SK-N-SH (cell line): ENCODE data around the gene CYB561D1. TPM values are rescaled to one million over a fixed set of nuclear protein-coding genes. Genes with fewer than 3 reads are reported as not detected.

Experiments used
- CTCF ChIA-PET: fragments of 300-600, 350-600 bp; formaldehyde crosslinking; extraction: SDS; loops from one replicate; lab custom pipeline; 2021; lab: Yijun Ruan, JAX
- POLR2A ChIA-PET: fragments of 350-600 bp; sonication (Branson Sonifier 250); formaldehyde crosslinking; extraction: SDS; loops from one replicate; lab custom pipeline; 2020; ENCODE audit warnings: antibody characterized with exemption, inconsistent platforms; lab: Yijun Ruan, JAX
- DNase-seq: peaks from one replicate; pipeline ENCODE4 v3.0.0; 2012
- H2AFZ ChIP-seq: fragments of 200-600 bp; sonication (generic); 2 replicates; pipeline ENCODE4 v1.8.1; 2016; ENCODE audit warnings: antibody characterized with exemption, mild to moderate bottlenecking, low read depth
- H3F3A ChIP-seq: fragments of 200-600 bp; sonication (generic); replicated peaks from 2 replicates; pipeline ENCODE3; 2016; ENCODE audit warnings: antibody characterized with exemption, mild to moderate bottlenecking; ENCODE audit not compliant: insufficient read depth
- H3K27ac ChIP-seq, 2 experiments: fragments of 200-500 bp in 1 of 2; fragments of 200-600 bp in 1 of 2; sonication (Bioruptor generic) in 1 of 2; sonication (generic), shearing (Covaris generic) in 1 of 2; 2 replicates each; pipeline versions ENCODE4 v1.5.1 to v1.6.1; 2014 to 2016; ENCODE audit warnings: low read depth in 2 of 2, inconsistent platforms in 1 of 2, low read length in 1 of 2, mild to moderate bottlenecking in 1 of 2, mixed read lengths in 1 of 2
- H3K27me3 ChIP-seq: fragments of 200-600 bp; sonication (generic), shearing (Covaris generic); 2 replicates; pipeline ENCODE4 v1.6.1; 2016; ENCODE audit warnings: mixed run types; ENCODE audit not compliant: insufficient read depth
- H3K36me3 ChIP-seq, 2 experiments: fragments of 200-500 bp in 1 of 2; fragments of 200-600 bp in 1 of 2; sonication (Bioruptor generic) in 1 of 2; sonication (generic) in 1 of 2; replicated peaks in 1 of 2; 2 replicates each; pipeline versions ENCODE3 to v1.5.1; 2014 to 2016; ENCODE audit warnings: low read length in 1 of 2, mild to moderate bottlenecking in 1 of 2; ENCODE audit not compliant: insufficient read depth in 2 of 2, control insufficient read depth in 1 of 2
- H3K4me1 ChIP-seq, 2 experiments: fragments of 200-500 bp in 1 of 2; fragments of 200-600 bp in 1 of 2; sonication (Bioruptor generic) in 1 of 2; sonication (generic), shearing (Covaris generic) in 1 of 2; 2 replicates each; pipeline versions ENCODE4 v1.5.1 to v1.6.1; 2014 to 2016; ENCODE audit warnings: low read depth in 1 of 2, low read length in 1 of 2, mixed run types in 1 of 2; ENCODE audit not compliant: insufficient read depth in 2 of 2, control insufficient read depth in 1 of 2
- H3K4me2 ChIP-seq: fragments of 200-600 bp; sonication (generic), shearing (Covaris generic); 2 replicates; pipeline ENCODE4 v1.6.1; 2017; ENCODE audit warnings: mixed run types
- H3K4me3 ChIP-seq, 2 experiments: fragments of 200-500 bp in 1 of 2; fragments of 200-600 bp in 1 of 2; sonication (Bioruptor generic) in 1 of 2; sonication (generic), shearing (Covaris generic) in 1 of 2; 2 replicates each; pipeline versions ENCODE4 v1.5.1 to v1.8.1; 2014 to 2016; ENCODE audit warnings: low read depth in 2 of 2, inconsistent platforms in 1 of 2, low read length in 1 of 2, mild to moderate bottlenecking in 1 of 2, mixed read lengths in 1 of 2, moderate library complexity in 1 of 2
- H3K79me2 ChIP-seq: fragments of 200-600 bp; sonication (generic); 2 replicates; pipeline ENCODE4 v1.8.1; 2017; ENCODE audit warnings: mild to moderate bottlenecking; ENCODE audit not compliant: insufficient read depth
- H3K9ac ChIP-seq: fragments of 200-600 bp; sonication (generic); 2 replicates; pipeline ENCODE4 v1.6.1; 2017; ENCODE audit warnings: mixed run types
- H3K9me2 ChIP-seq: fragments of 200-600 bp; sonication (generic); 2 replicates; pipeline ENCODE4 v1.6.1; 2017; ENCODE audit warnings: mixed run types
- H3K9me3 ChIP-seq: fragments of 200-600 bp; sonication (generic); 2 replicates; pipeline ENCODE4 v1.6.1; 2017; ENCODE audit warnings: mixed run types, mild to moderate bottlenecking, moderate library complexity
- H4K20me1 ChIP-seq: fragments of 200-600 bp; sonication (generic); 2 replicates; pipeline ENCODE4 v1.6.1; 2017; ENCODE audit warnings: mild to moderate bottlenecking, mixed run types; ENCODE audit not compliant: insufficient read depth
- CHD2 ChIP-seq: fragments of 150-350 bp; IDR thresholded peaks from 2 replicates; pipeline ENCODE4 v1.6.1; 2018; ENCODE audit warnings: low read length; ENCODE audit not compliant: partially characterized antibody
- CTCF ChIP-seq: fragments of 200-600 bp; sonication (generic); IDR thresholded peaks from 2 replicates; pipeline ENCODE4 v1.6.1; 2017; ENCODE audit warnings: antibody characterized with exemption, mild to moderate bottlenecking, moderate library complexity
- EZH2phosphoT487 ChIP-seq: fragments of 200-600 bp; sonication (generic); IDR thresholded peaks from 2 replicates; pipeline ENCODE4 v1.6.1; 2017; ENCODE audit warnings: low read depth, mixed run types, mild to moderate bottlenecking, antibody characterized with exemption, moderate library complexity, borderline replicate concordance
- FOSL2 ChIP-seq: IDR thresholded peaks from 2 replicates; pipeline ENCODE4 v1.4.0; 2012; ENCODE audit warnings: low read depth, mild to moderate bottlenecking, moderate library complexity, borderline replicate concordance
- FOXJ3 ChIP-seq: sonication (generic); formaldehyde crosslinking; IDR thresholded peaks from 2 replicates; pipeline ENCODE4 v1.5.1; 2020; ENCODE audit warnings: mild to moderate bottlenecking, missing genetic modification reagents
- FOXM1 ChIP-seq: IDR thresholded peaks from 2 replicates; pipeline ENCODE4 v1.4.0; 2012; ENCODE audit warnings: low read depth, mild to moderate bottlenecking
- GABPA ChIP-seq: IDR thresholded peaks from 2 replicates; pipeline ENCODE4 v1.4.0; 2012; ENCODE audit warnings: low read depth, mild to moderate bottlenecking
- GATA2 ChIP-seq: sonication (generic); formaldehyde crosslinking; IDR thresholded peaks from 2 replicates; pipeline ENCODE4 v1.5.0; 2020; ENCODE audit warnings: mild to moderate bottlenecking, missing genetic modification reagents
- MAX ChIP-seq: IDR thresholded peaks from 2 replicates; pipeline ENCODE4 v1.4.0; 2012; ENCODE audit warnings: low read depth
- MEF2A ChIP-seq: IDR thresholded peaks from 2 replicates; pipeline ENCODE4 v1.4.0; 2012; ENCODE audit warnings: low read depth, borderline replicate concordance
- POLR2AphosphoS5 ChIP-seq: IDR thresholded peaks from 2 replicates; pipeline ENCODE4 v1.6.1; 2012; ENCODE audit warnings: low read depth, low read length
- RFX5 ChIP-seq: IDR thresholded peaks from 2 replicates; pipeline ENCODE4 v1.6.1; 2012; ENCODE audit warnings: mild to moderate bottlenecking, improper control_type of control experiment, low read length
- SMC3 ChIP-seq: IDR thresholded peaks from 2 replicates; pipeline ENCODE4 v1.6.1; 2012; ENCODE audit warnings: low read depth, low read length, improper control_type of control experiment
- USF2 ChIP-seq: fragments of 150-350 bp; IDR thresholded peaks from 2 replicates; pipeline ENCODE4 v1.6.1; 2017; ENCODE audit warnings: antibody characterized with exemption, low read length, low read depth, borderline replicate concordance
- WGBS: methylation state at CpG from one replicate; pipeline ENCODE4 v1.1.6; 2017; ENCODE audit warnings: low lambda C conversion rate; 5-methylcytosine and 5-hydroxymethylcytosine counted together
- polyA plus RNA-seq, 3 experiments: library from polyadenylated mRNA; depleted of rRNA; stranded (reverse); fragments of >200 nt; gene quantifications; 2 replicates each; pipeline ENCODE4 v1.2.3, GENCODE V29; 2012
- TF ChIP-seq, protein P1 (sequence below): fragments of 150-350 bp; IDR thresholded peaks from 2 replicates; pipeline ENCODE4 v1.6.1; 2016; ENCODE audit warnings: mild to moderate bottlenecking, low read depth, low read length
- TF ChIP-seq, protein P2 (sequence below): IDR thresholded peaks from 2 replicates; pipeline ENCODE4; 2012
- TF ChIP-seq, protein P3 (sequence below): IDR thresholded peaks from 2 replicates; pipeline ENCODE4 v1.6.1; 2012; ENCODE audit warnings: mild to moderate bottlenecking, low read depth, low read length, moderate library complexity
- TF ChIP-seq, protein P4 (sequence below): IDR thresholded peaks from 2 replicates; pipeline ENCODE4 v1.4.0; 2012; ENCODE audit warnings: low read depth, borderline replicate concordance

CYB561D1 gene
- polyA plus RNA-seq, 1 of the 3 experiments (the other 2 are of a cell fraction) = 5.4 TPM

DNA sequence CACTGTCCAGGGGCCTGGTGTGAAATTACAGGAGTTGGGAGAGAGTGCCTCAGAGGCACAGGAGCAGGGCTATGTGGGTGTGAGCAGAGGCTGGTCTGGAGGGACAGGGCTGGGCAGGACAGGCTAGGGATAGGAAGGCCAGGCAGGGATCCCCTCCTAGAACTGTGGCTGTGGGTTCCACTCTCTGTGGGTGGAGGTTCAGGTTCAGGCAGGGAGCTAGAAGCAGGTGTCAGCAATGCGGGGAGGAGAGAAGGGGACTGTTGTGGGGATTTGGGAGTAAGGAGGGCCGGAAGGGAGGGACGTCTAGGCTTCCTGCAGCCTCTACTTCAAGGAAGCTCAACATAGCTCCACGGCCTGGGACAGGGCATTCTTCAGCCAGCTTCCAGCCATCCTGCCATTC lies 37.5 kb downstream of the CYB561D1 start:
- Histone ChIP-seq H3K4me1 (peaks cover 0 to 44% of the 10 kb centered on the region in 2 experiments; a peak in 1 of 4 replicates), H3K4me3 (no peak overlapping the region), H3K9me3 (no peaks in the 10 kb centered on the region), H3K27me3 (no peaks in the 10 kb centered on the region; the same call in 1 of the 2 replicates), H3K9ac (no peak overlapping the region), H3K27ac (no peak overlapping the region), H3K36me3 (no peaks in the 10 kb centered on the region), H2AFZ (no peak overlapping the region), H3K9me2 (no peaks in the 10 kb centered on the region), H3K79me2 (no peaks in the 10 kb centered on the region), H4K20me1 (no peaks in the 10 kb centered on the region)
- CTCF ChIA-PET = interaction anchor here (0.6 to 26.3 kb wide), 46 partner anchors 8 to 485 kb away, joined by 3 to 1710 read pairs (median 6); partner anchors contain the start of genes AMIGO1, AMPD2, ATXN7L2 and CYB561D1
- no peak for DNase-seq
- WGBS = 88% methylated on average over 3 of the region's 4 CpGs
- TF ChIP-seq POLR2AphosphoS5 (no peak), FOXM1 (no peak), FOXJ3 (CRISPR knock-in tag) (no peak), CTCF (no peak), SMC3 (no peak), MEF2A (no peak), USF2 (no peak), CHD2 (no peak), RFX5 (no peak), GATA2 (no peak), MAX (no peak), GABPA (no peak), EZH2phosphoT487 (no peak), FOSL2 (no peak)
- TF ChIP-seq, protein P1, sequence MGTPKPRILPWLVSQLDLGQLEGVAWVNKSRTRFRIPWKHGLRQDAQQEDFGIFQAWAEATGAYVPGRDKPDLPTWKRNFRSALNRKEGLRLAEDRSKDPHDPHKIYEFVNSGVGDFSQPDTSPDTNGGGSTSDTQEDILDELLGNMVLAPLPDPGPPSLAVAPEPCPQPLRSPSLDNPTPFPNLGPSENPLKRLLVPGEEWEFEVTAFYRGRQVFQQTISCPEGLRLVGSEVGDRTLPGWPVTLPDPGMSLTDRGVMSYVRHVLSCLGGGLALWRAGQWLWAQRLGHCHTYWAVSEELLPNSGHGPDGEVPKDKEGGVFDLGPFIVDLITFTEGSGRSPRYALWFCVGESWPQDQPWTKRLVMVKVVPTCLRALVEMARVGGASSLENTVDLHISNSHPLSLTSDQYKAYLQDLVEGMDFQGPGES = no peak
- TF ChIP-seq, protein P2, sequence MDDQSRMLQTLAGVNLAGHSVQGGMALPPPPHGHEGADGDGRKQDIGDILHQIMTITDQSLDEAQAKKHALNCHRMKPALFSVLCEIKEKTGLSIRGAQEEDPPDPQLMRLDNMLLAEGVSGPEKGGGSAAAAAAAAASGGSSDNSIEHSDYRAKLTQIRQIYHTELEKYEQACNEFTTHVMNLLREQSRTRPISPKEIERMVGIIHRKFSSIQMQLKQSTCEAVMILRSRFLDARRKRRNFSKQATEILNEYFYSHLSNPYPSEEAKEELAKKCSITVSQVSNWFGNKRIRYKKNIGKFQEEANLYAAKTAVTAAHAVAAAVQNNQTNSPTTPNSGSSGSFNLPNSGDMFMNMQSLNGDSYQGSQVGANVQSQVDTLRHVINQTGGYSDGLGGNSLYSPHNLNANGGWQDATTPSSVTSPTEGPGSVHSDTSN = no peak
- TF ChIP-seq, protein P3, sequence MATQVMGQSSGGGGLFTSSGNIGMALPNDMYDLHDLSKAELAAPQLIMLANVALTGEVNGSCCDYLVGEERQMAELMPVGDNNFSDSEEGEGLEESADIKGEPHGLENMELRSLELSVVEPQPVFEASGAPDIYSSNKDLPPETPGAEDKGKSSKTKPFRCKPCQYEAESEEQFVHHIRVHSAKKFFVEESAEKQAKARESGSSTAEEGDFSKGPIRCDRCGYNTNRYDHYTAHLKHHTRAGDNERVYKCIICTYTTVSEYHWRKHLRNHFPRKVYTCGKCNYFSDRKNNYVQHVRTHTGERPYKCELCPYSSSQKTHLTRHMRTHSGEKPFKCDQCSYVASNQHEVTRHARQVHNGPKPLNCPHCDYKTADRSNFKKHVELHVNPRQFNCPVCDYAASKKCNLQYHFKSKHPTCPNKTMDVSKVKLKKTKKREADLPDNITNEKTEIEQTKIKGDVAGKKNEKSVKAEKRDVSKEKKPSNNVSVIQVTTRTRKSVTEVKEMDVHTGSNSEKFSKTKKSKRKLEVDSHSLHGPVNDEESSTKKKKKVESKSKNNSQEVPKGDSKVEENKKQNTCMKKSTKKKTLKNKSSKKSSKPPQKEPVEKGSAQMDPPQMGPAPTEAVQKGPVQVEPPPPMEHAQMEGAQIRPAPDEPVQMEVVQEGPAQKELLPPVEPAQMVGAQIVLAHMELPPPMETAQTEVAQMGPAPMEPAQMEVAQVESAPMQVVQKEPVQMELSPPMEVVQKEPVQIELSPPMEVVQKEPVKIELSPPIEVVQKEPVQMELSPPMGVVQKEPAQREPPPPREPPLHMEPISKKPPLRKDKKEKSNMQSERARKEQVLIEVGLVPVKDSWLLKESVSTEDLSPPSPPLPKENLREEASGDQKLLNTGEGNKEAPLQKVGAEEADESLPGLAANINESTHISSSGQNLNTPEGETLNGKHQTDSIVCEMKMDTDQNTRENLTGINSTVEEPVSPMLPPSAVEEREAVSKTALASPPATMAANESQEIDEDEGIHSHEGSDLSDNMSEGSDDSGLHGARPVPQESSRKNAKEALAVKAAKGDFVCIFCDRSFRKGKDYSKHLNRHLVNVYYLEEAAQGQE = no peak
- TF ChIP-seq, protein P4, sequence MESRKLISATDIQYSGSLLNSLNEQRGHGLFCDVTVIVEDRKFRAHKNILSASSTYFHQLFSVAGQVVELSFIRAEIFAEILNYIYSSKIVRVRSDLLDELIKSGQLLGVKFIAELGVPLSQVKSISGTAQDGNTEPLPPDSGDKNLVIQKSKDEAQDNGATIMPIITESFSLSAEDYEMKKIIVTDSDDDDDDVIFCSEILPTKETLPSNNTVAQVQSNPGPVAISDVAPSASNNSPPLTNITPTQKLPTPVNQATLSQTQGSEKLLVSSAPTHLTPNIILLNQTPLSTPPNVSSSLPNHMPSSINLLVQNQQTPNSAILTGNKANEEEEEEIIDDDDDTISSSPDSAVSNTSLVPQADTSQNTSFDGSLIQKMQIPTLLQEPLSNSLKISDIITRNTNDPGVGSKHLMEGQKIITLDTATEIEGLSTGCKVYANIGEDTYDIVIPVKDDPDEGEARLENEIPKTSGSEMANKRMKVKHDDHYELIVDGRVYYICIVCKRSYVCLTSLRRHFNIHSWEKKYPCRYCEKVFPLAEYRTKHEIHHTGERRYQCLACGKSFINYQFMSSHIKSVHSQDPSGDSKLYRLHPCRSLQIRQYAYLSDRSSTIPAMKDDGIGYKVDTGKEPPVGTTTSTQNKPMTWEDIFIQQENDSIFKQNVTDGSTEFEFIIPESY = no peak
- TF ChIP-seq, all 33 proteins: peak for 0
- H3K4me2 ChIP-seq = no peak overlapping the region
- POLR2A ChIA-PET = interaction anchor here (1.0 to 2.0 kb wide), 4 partner anchors 33 to 254 kb away, joined by 3 to 7 read pairs (median 3); partner anchors contain the start of gene CYB561D1
- no peaks in the 10 kb centered on the region for H3F3A ChIP-seq
